Ishikawa (cell line): Measurements from ENCODE around the gene CEMIP2.

ENCODE experiments used
- CEBPB ChIP-seq: IDR thresholded peaks from 2 replicates; pipeline ENCODE4 v1.6.1; 2012
- CREB1 ChIP-seq: IDR thresholded peaks from 2 replicates; pipeline ENCODE4 v1.6.1; 2012; ENCODE audit warnings: low read depth
- EGR1 ChIP-seq: IDR thresholded peaks from 2 replicates; pipeline ENCODE4 v1.6.1; 2012
- EP300 ChIP-seq: IDR thresholded peaks from 2 replicates; pipeline ENCODE4 v1.6.1; 2012; ENCODE audit warnings: borderline replicate concordance
- FOXM1 ChIP-seq: IDR thresholded peaks from 2 replicates; pipeline ENCODE4 v1.6.1; 2012; ENCODE audit warnings: low read depth, borderline replicate concordance
- NFIC ChIP-seq: IDR thresholded peaks from 2 replicates; pipeline ENCODE4 v1.6.1; 2012
- RAD21 ChIP-seq: IDR thresholded peaks from 2 replicates; pipeline ENCODE4 v1.6.1; 2012; ENCODE audit warnings: low read depth
- TAF1 ChIP-seq: IDR thresholded peaks from 2 replicates; pipeline ENCODE4 v1.6.1; 2012; ENCODE audit warnings: low read depth, mild to moderate bottlenecking
- TCF12 ChIP-seq: IDR thresholded peaks from 2 replicates; pipeline ENCODE4 v1.6.1; 2012; ENCODE audit warnings: low read depth
- TEAD4 ChIP-seq: IDR thresholded peaks from 2 replicates; pipeline ENCODE4 v1.6.1; 2012
- USF1 ChIP-seq: IDR thresholded peaks from 2 replicates; pipeline ENCODE4 v1.6.1; 2012
- YY1 ChIP-seq: IDR thresholded peaks from 2 replicates; pipeline ENCODE4 v1.6.1; 2012; ENCODE audit warnings: low read depth
- ZBTB7A ChIP-seq: IDR thresholded peaks from 2 replicates; pipeline ENCODE4 v1.6.1; 2012; ENCODE audit warnings: low read depth

DNA sequence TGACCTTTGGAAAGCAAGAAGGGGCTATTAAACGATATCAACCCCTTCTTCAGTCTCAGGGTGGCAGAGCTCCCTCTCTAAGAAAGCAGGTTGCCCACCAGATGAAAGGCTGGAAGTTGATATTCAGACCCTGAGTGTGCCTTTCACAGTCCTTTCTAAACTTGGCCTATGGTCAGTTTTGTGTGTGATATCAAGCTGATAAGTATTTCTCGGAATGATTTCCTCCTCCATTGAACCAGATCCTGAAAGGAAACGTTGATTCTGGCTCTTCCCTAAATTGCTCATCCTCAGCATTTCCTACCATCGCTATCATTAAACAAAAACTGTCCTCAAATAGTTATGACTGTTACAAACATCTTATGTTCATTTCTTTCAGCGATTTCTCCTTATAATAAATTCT is 130.4 kb downstream of the CEMIP2 start:
- TF ChIP-seq USF1 (no peak), EP300 (no peak), TAF1 (no peak), RAD21 (no peak), TCF12 (no peak), YY1 (no peak), TEAD4 (no peak), FOXM1 (no peak), CEBPB (no peak), EGR1 (no peak), CREB1 (no peak), ZBTB7A (no peak), NFIC (no peak)
